Measurements from ENCODE around the gene ZNF574.

- TF ChIP-seq POLR2A (IDR thresholded peaks at IDR 0.05), result no peak
- TF ChIP-seq CTCF (IDR thresholded peaks at IDR 0.05), result no peak
Measured at GRCh38 chr19:42079886-42080763, 4.2 kb downstream of the ZNF574 start.
